Activated naive CD8-positive, alpha-beta T cell treated with anti-CD3 and anti-CD28 coated beads, Interleukin-2, amount 50 U/mL, for 24 hours (primary cell): ENCODE measurements around the gene RTTN.
"Not testable (repeated sequence)": the region's sequence is repeated elsewhere in the genome, so short reads cannot be mapped to it uniquely, and the experiment has no call there.

Experiments
- ATAC-seq: fragments of 150-1000 bp; cut with Tn5 transposase; one replicate; pipeline ENCODE4 v1.10.0; 2021
- DNase-seq: peaks from one replicate; pipeline ENCODE4 v3.0.0; 2021
- H3K27ac Mint-ChIP-seq: one replicate; pipeline ENCODE4 v1.8.0; 2021; ENCODE audit warnings: mild to moderate bottlenecking, mixed read lengths
- H3K27me3 Mint-ChIP-seq: one replicate; pipeline ENCODE4 v1.8.0; 2021; ENCODE audit warnings: mixed read lengths
- H3K36me3 Mint-ChIP-seq: one replicate; pipeline ENCODE4 v1.8.0; 2021; ENCODE audit warnings: low read depth, mixed read lengths
- H3K4me1 Mint-ChIP-seq: one replicate; pipeline ENCODE4 v1.8.0; 2021; ENCODE audit warnings: mixed read lengths
- H3K4me3 Mint-ChIP-seq: one replicate; pipeline ENCODE4 v1.8.0; 2021; ENCODE audit warnings: mild to moderate bottlenecking, moderate library complexity, mixed read lengths
- H3K9me3 Mint-ChIP-seq: one replicate; pipeline ENCODE4 v1.8.0; 2021; ENCODE audit warnings: mixed read lengths

The RTTN gene

DNA sequence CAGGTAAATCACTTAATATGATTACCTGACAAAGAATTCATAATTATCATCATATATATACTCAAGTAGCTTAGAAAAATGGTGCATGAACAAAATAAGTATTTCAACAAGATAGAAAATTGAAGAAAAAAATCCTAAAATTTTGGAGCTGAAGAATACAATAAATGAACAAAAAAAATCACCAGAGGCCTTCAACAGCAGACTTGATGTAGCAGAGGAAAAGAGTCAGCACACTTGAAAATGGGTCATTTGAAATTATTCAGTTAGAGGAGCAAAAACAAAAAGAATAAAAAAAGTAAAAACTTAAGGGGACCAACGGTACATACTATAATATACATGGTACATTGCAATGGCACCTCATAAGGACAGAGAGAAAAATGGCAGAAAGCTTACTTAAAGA, 217.6 kb downstream of the RTTN start:
- Mint-ChIP-seq H3K4me3 (no peak overlapping the region), H3K27ac (no peak overlapping the region), H3K4me1 (peaks cover 2% of the 10 kb centered on the region), H3K9me3 (peaks cover 44% of the 10 kb centered on the region), H3K36me3 (peaks cover 60% of the 10 kb centered on the region), H3K27me3 (no peaks in the 10 kb centered on the region)
- ATAC-seq, result no peak
- DNase-seq, result no peak

DNA sequence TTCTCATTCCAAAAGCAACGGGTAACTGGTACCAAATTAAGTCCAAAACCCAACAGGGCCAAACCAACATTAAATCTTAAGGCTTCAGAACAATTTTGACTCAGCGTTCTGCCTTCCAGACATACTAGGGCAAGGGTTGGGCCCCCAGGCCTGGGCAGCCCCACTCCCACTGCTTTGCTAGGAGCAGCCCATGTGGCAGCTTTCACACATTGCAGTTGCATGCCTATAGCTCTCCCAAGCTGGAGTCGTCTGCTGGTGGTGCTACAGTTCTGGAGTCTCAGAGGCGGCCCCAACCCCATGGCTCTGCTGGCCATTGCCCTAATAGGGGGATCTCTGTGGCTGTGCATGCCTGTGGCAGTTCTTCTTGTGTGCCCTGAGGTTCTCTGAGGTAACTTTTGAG, 220.2 kb downstream of the RTTN start:
- Mint-ChIP-seq H3K27ac (no peak overlapping the region), H3K4me1 (peaks cover 28% of the 10 kb centered on the region), H3K27me3 (no peaks in the 10 kb centered on the region), H3K36me3 (peaks cover 42% of the 10 kb centered on the region), H3K4me3 (no peak overlapping the region), H3K9me3 (peaks cover 25% of the 10 kb centered on the region)
- ATAC-seq, result no peak
- no peak for DNase-seq

DNA sequence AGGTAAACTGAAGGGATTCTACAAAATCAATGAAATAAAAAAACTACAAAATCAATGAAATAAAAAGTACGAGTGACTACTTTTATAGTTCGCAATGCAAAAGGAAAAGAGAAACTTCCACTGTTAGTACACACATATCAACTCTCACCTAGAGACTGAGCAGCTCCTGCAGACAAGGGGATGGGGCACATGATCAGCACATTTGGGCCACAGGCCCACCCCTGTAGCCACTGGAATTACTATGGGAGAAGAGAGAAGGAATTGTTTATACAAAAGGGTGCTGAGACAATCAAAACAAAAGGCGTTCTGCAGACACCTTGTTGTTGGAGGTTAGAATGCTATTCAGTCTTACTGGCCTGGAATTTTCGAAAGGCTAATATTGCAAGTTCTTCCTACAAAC, 223.1 kb downstream of the RTTN start:
- H3K27ac Mint-ChIP-seq, result no peak overlapping the region
- H3K9me3 Mint-ChIP-seq, result peaks cover 4% of the 10 kb centered on the region
- H3K4me3 Mint-ChIP-seq, result no peak overlapping the region
- peaks cover 32% of the 10 kb centered on the region for H3K36me3 Mint-ChIP-seq
- ATAC-seq (no peak), DNase-seq (no peak)
- no peaks in the 10 kb centered on the region for H3K27me3 Mint-ChIP-seq
- H3K4me1 Mint-ChIP-seq, result peaks cover 48% of the 10 kb centered on the region

DNA sequence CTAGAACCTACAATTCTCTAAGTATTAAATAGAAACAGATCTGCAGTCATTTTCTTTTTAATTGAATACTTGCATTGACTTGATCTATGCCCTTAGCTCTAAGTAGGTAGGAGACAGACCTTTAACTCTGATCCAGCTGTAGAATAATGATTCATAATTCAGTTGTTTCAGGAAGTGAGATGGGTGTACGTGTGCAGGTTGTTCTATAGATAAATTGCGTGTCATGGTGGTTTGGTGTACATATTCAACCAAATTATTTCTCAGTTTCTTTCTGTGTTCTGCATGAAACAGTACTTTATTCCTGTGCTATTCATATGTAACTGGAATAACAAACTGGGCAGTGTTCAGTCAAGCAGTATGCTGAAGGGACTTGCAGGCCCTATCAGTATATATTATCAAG, 223.5 kb downstream of the RTTN start:
- no peak overlapping the region for H3K27ac Mint-ChIP-seq
- peak; percentile 70 for ATAC-seq
- no peak overlapping the region for H3K4me3 Mint-ChIP-seq
- peaks cover 48% of the 10 kb centered on the region for H3K4me1 Mint-ChIP-seq
- no peaks in the 10 kb centered on the region for H3K27me3 Mint-ChIP-seq
- no peak for DNase-seq
- H3K36me3 Mint-ChIP-seq, result peaks cover 30% of the 10 kb centered on the region
- peaks cover 6% of the 10 kb centered on the region for H3K9me3 Mint-ChIP-seq

DNA sequence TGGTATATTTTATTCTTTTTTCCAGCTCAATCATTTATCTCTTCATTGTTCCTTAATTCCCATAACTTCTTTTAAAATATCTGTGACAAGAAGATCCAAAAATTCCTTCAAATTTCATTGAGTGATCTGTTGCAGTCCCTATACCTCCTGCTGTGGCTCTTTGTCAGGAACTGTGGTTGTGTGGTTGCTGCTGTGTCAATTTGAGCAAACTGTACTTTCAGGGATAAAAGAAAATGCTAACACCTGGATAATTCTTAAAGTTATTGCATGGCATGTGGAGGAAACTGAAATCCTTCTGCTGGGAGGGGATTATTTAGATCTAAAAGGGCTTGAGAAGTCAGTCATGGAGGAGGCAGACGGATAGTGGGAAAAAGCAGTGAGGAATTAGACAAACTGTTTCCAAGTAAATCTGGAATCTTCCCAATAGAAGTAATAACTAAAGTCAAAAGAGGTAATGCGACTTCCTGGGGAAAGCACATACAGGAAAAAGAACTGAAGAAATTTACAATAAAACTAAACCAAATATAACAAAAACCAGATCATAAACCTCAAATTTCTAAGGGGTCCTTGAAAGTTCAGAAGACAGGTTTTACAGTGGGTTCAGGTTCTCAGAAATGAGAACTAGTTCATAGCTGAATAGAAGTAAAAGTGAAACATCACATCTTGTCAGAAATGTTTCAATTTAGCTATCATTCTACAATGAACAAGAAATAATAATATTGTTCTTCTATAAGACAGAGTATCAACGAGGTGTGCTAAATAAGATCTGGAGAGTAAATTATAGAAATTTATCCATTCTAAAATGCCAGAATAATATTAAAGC, 224.3 kb downstream of the RTTN start:
- peak overlapping the region; percentile 19 for H3K4me3 Mint-ChIP-seq
- peak overlapping the region; percentile 70 for H3K27ac Mint-ChIP-seq
- ATAC-seq, result no peak
- peaks cover 48% of the 10 kb centered on the region for H3K4me1 Mint-ChIP-seq
- H3K9me3 Mint-ChIP-seq, result peaks cover 12% of the 10 kb centered on the region
- no peak for DNase-seq
- H3K27me3 Mint-ChIP-seq, result no peaks in the 10 kb centered on the region
- H3K36me3 Mint-ChIP-seq, result peaks cover 25% of the 10 kb centered on the region

DNA sequence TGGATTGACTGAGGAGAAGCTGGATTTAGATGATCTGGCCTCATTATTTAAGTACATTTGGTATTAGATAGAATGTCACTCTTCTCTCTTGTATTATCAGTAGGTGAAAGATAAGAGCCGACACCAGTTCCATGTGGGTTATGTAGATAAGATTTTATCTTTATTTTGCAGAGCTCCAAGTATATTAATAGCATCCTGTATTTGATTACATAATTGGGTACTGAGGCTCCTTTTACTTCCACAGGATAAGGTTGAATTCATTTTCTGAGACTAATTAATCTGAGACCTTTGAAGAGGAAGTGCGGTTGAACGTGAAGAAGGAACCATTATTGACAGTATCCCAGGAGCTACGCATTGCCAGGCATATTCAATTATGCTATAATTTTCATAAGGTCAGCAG, 225.0 kb downstream of the RTTN start:
- Mint-ChIP-seq H3K36me3 (peaks cover 27% of the 10 kb centered on the region), H3K4me1 (peaks cover 48% of the 10 kb centered on the region), H3K4me3 (no peak overlapping the region), H3K27me3 (no peaks in the 10 kb centered on the region), H3K27ac (no peak overlapping the region), H3K9me3 (peaks cover 19% of the 10 kb centered on the region)
- ATAC-seq, result no peak
- DNase-seq, result no peak

DNA sequence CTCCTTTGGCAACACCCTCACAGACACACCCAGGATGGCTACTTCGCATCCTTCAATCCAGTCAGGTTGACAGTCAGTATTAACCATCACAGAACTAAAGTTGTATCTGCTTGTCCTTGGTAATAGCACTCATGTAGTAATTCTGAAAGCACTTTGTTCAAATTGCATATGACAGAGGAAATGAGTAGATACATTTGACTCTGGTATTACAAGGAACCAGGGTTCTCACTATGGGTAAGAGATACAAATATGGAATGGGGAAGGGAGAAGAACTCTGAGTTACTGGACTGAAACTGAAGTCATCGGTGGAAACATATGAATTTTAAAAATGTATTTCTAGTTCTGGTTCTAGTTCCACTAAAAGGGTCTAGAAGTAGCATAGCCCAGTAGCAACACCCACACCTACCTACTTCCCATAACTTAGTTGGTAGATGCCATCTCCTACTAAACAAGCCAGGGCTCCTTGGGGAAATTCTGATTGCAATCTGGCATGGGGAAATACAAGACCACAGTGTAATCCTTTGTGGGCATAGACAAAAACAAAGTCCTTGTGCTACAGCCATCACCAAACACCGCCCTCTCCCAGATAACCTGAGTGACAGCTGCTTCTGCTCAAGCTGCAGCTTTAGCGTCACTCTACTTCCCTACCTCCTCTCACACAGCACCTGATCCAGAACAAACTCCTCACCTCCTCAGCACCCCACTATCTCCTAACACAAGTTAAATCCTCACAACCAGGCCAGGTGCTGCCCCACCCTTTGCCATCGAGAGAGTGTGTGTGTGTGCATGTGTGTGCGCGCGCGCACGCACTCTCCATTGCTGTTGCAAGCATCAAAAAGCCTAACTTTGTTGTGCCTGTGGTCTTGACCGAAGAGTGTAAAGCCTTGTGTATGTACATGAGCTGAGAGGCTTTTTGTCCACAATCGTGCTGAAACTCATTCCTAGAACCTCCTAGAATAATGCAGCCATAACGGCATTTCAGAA, 226.5 kb downstream of the RTTN start:
- Mint-ChIP-seq H3K27ac (peak overlapping the region; percentile 67), H3K36me3 (peaks cover 32% of the 10 kb centered on the region), H3K4me3 (no peak overlapping the region), H3K9me3 (peaks cover 25% of the 10 kb centered on the region), H3K4me1 (peaks cover 48% of the 10 kb centered on the region), H3K27me3 (no peaks in the 10 kb centered on the region)
- ATAC-seq (peak; percentile 71), DNase-seq (no peak)

DNA sequence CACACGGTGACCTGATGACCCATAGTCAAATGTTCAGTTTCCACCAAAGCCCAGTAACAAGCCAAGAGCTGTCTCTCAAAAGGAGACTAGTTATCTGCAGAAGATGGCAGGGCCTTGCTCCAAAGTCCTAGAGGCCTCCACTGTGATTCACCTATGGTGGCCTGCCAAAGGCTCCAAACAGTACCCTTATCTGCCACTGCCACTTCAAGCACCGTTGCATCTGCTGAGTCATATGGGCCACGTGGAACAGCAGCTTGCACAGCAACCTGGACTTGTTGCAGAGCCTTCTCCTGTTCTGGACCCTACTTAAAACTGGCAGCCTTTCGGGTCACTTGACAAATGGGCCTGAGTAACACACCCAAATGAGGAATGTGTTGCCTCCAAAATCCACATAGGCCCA, 230.2 kb downstream of the RTTN start:
- peaks cover 39% of the 10 kb centered on the region for H3K9me3 Mint-ChIP-seq
- DNase-seq, ATAC-seq, H3K27me3 Mint-ChIP-seq, H3K4me3 Mint-ChIP-seq, H3K27ac Mint-ChIP-seq: not testable (repeated sequence)
- H3K4me1 Mint-ChIP-seq, result peaks cover 20% of the 10 kb centered on the region
- H3K36me3 Mint-ChIP-seq, result peaks cover 34% of the 10 kb centered on the region

DNA sequence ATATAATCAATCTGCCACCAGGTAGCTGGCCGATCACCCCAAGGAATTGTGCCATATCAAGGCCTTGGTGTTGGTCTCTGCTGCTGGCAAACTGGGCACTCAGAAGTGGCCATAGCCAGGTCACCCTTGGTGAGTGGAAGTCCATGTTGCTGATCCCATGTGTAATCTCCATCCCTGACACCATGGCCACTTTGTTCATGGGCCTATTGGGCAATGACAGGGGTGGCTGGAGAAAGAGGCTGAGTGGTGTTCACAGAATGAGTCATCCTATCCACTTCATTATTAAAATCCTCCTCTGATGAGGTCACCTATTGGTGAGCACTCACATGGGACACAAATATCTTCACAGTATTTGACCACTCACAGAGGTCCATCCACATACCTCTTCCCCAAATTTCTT, 231.1 kb downstream of the RTTN start:
- Mint-ChIP-seq H3K27ac (no peak overlapping the region), H3K9me3 (peaks cover 39% of the 10 kb centered on the region), H3K36me3 (peaks cover 30% of the 10 kb centered on the region), H3K4me3 (no peak overlapping the region), H3K27me3 (no peaks in the 10 kb centered on the region), H3K4me1 (peaks cover 11% of the 10 kb centered on the region)
- ATAC-seq (no peak), DNase-seq (no peak)

DNA sequence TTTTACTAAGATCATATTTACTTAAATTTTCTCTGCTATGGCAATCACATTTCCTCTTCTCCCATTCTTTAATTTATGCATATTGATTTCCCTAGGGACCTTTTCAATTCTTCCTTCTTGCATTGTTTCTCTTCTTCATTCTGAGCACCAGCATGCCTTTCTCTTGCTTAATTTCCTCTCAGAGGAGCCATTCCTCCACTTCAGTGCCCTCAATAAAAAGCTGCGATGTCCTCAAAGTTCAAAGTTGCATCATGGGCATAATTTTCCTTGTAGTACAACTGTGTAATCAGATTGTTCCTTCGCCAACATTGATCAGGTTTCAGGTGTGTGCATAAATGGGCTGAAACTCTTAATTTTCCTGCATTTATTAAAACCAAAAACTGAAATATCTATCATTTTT, 236.0 kb downstream of the RTTN start:
- Mint-ChIP-seq H3K9me3 (peaks cover 14% of the 10 kb centered on the region), H3K27ac (no peak overlapping the region), H3K27me3 (no peaks in the 10 kb centered on the region), H3K4me3 (no peak overlapping the region), H3K4me1 (peaks cover 22% of the 10 kb centered on the region), H3K36me3 (peaks cover 7% of the 10 kb centered on the region)
- DNase-seq, result no peak
- no peak for ATAC-seq

DNA sequence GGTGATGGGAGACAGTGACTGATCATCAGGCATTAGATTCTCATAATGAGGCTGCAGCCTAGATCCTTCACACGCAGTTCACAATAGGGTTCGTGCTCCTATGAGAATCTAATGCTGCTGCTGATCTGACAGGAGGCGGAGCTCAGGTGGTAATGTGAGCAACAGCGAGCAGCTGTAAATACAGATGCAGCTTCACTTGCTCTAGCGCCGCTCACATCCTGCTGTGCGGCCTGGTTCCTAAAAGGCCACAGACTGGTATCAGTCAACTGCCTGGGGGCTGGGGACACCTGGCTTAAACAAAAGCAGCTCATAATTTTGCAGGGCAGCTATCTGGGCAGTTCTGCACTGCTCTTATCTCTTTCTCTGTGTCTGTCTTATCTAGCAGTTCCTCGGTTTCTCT, 237.4 kb downstream of the RTTN start:
- H3K27me3 Mint-ChIP-seq, result no peaks in the 10 kb centered on the region
- ATAC-seq (peak; percentile 92), DNase-seq (no peak)
- H3K27ac Mint-ChIP-seq, result no peak overlapping the region
- H3K9me3 Mint-ChIP-seq, result peaks cover 10% of the 10 kb centered on the region
- peaks cover 6% of the 10 kb centered on the region for H3K36me3 Mint-ChIP-seq
- peaks cover 22% of the 10 kb centered on the region for H3K4me1 Mint-ChIP-seq
- no peak overlapping the region for H3K4me3 Mint-ChIP-seq

DNA sequence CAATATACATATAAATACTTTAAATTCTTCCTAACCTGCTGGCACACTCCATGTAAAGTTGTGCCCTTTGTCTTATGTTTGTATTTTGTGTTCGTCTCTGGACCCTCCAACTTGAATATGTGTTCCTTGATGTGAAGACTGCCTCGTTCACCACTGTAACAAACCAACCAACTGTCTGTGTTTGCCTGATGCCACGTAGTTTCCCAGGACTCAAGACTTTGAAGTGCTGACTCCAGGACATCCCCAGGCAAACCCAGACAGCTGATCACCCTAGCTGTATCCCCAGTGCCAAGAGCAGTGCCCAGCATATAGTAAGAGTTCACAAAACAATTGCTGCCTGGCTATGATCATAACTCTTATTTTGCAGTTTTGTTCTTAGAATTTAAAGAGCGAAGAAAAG, 242.3 kb downstream of the RTTN start:
- Mint-ChIP-seq H3K36me3 (peaks cover 2% of the 10 kb centered on the region), H3K27ac (no peak overlapping the region), H3K4me3 (no peak overlapping the region), H3K4me1 (peaks cover 18% of the 10 kb centered on the region), H3K27me3 (no peaks in the 10 kb centered on the region), H3K9me3 (no peaks in the 10 kb centered on the region)
- ATAC-seq (no peak), DNase-seq (no peak)

DNA sequence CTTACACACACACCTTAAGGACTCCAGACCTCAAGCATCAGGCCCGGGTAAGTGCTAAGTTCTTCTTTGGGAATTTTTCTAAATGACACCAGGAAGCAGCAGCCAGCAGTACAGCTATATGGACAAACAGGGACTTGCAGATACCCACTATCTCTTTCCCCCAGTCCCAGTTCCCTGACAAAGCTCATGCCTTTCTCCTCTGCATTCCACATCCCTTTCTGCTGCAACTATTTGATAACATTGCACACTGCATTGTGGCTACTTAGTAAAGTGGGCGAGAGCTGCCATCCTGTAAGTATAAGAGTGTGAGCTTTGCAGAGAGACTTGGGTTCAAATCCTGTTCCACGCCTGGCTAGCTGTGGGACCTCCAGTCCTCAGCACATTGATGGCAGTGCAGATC, 243.8 kb downstream of the RTTN start:
- H3K4me3 Mint-ChIP-seq, result no peak overlapping the region
- peaks cover 5% of the 10 kb centered on the region for H3K4me1 Mint-ChIP-seq
- no peaks in the 10 kb centered on the region for H3K9me3 Mint-ChIP-seq
- no peak overlapping the region for H3K27ac Mint-ChIP-seq
- no peaks in the 10 kb centered on the region for H3K27me3 Mint-ChIP-seq
- ATAC-seq (no peak), DNase-seq (no peak)
- peaks cover 2% of the 10 kb centered on the region for H3K36me3 Mint-ChIP-seq

DNA sequence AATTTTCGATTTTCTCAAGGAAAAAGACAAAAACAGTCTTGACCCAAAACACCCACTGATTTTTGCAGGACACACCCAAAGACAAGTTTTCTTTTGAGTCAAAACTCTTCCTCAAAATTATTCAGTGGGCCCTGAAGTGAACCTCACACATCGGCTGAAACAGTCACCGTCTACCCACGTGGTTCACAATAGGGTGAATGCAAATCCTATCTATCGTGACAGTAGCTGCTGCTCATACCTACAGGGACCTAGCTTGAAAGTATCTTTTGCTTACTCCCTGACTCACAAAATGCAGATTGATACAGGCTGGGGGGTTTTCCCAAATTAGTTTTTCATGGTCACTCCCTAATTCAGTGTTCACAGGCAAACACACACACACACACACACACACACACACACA, 247.1 kb downstream of the RTTN start:
- Mint-ChIP-seq H3K27ac (no peak overlapping the region), H3K4me3 (peak overlapping the region; percentile 34), H3K9me3 (no peaks in the 10 kb centered on the region), H3K4me1 (peaks cover 9% of the 10 kb centered on the region), H3K36me3 (peaks cover 2% of the 10 kb centered on the region), H3K27me3 (no peaks in the 10 kb centered on the region)
- DNase-seq, result no peak
- peak; percentile 89 for ATAC-seq

DNA sequence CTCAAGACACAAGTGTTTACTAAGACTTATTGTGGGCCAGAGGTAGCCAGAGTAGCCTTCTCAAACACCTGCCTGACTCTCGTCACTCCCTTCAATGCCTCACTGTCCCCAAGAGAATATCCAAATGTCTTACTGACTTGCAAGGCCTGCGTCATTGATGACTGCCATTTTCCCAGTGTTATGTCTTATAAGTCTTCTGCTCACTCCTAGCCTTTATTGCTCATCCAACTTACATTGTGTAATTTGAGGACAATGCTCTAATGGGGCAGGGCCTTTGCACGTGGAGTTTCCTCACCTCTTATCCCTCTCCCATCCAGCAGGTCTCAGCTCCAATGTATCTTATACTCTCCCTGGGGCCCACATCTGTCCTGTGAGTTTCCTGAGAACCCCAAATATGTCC, 247.7 kb downstream of the RTTN start:
- no peak for ATAC-seq
- no peak overlapping the region for H3K27ac Mint-ChIP-seq
- H3K4me1 Mint-ChIP-seq, result peaks cover 9% of the 10 kb centered on the region

More for the DNA sequence above, 247.7 kb downstream of the RTTN start:
- H3K4me3 Mint-ChIP-seq, result peak overlapping the region; percentile 34
- H3K36me3 Mint-ChIP-seq, result peaks cover 6% of the 10 kb centered on the region
- H3K27me3 Mint-ChIP-seq, result no peaks in the 10 kb centered on the region
- no peak for DNase-seq
- peaks cover 7% of the 10 kb centered on the region for H3K9me3 Mint-ChIP-seq
